Measurements from ENCODE around the gene CFAP141. TPM values are rescaled to one million over a fixed set of nuclear protein-coding genes. Genes with fewer than 3 reads are reported as not detected.

Gene CFAP141
- total RNA-seq, 6 donors from 2014 or later = 5.9 to 6.5 TPM; not detected in 4

- Histone ChIP-seq H3K27me3 (no peaks in the 10 kb centered on the region), H3K4me3 (peak overlapping the region; percentile 76 to 99 (median 90)), H3K27ac (peak overlapping the region; percentile 90 to 98 (median 94)), H3K36me3 (peaks cover 0 to 19% (median 0%) of the 10 kb centered on the region in 4 donors), H3K9me3 (no peaks in the 10 kb centered on the region), H3K4me1 (peaks cover 43 to 55% (median 48%) of the 10 kb centered on the region in 4 donors)
- DNase-seq = peak; percentile 93 to 94
- WGBS, 2 donors = 0 to 1% methylated on average over 7 to 25 of the region's 35 CpGs
- peak; percentile 84 to 88 for ATAC-seq (ENCODE audit: low FRiP score in 2 of 2)
- TF ChIP-seq CTCF (IDR thresholded peaks at IDR 0.05) (peak in 1 of 6 experiments; percentile 12), POLR2AphosphoS5 (IDR thresholded peaks at IDR 0.05) (peak; percentile 48 to 76), EP300 (IDR thresholded peaks at IDR 0.05) (no peak), POLR2A (IDR thresholded peaks at IDR 0.05) (peak in 1 of 4 donors; percentile 48)
Measured at GRCh38 chr1:154182344-154183045, 23.6 kb downstream of the CFAP141 start.

GRCh38 chr1:154181944-154182343 is 24.2 kb downstream of the CFAP141 start:
- DNase-seq (no peak), ATAC-seq (ENCODE audit: low FRiP score in 2 of 2) (no peak)
- Histone ChIP-seq H3K27me3 (no peaks in the 10 kb centered on the region), H3K4me3 (peak overlapping the region; percentile 76 to 99 (median 90)), H3K4me1 (peaks cover 49 to 60% (median 53%) of the 10 kb centered on the region in 4 donors), H3K36me3 (peaks cover 0 to 19% (median 0%) of the 10 kb centered on the region in 4 donors), H3K27ac (peak overlapping the region; percentile 90 to 98 (median 94)), H3K9me3 (no peaks in the 10 kb centered on the region)
- TF ChIP-seq CTCF (IDR thresholded peaks at IDR 0.05) (no peak), POLR2AphosphoS5 (IDR thresholded peaks at IDR 0.05) (no peak), POLR2A (IDR thresholded peaks at IDR 0.05) (no peak), EP300 (IDR thresholded peaks at IDR 0.05) (no peak)
- 0% methylated on average over 5 to 6 of the region's 6 CpGs for WGBS, 2 donors

- TF ChIP-seq EP300 (IDR thresholded peaks at IDR 0.05) (no peak), POLR2A (IDR thresholded peaks at IDR 0.05) (no peak), POLR2AphosphoS5 (IDR thresholded peaks at IDR 0.05) (no peak), CTCF (IDR thresholded peaks at IDR 0.05) (no peak)
- ATAC-seq (ENCODE audit: low FRiP score in 2 of 2) (no peak), DNase-seq (peak in 1 of 2 donors; percentile 33)
- Histone ChIP-seq H3K36me3 (peaks cover 3 to 30% (median 9%) of the 10 kb centered on the region in 4 donors), H3K4me3 (peak overlapping the region in 2 of 4 donors; percentile 17 to 76), H3K27me3 (no peaks in the 10 kb centered on the region), H3K4me1 (peaks cover 65 to 78% (median 71%) of the 10 kb centered on the region in 4 donors), H3K27ac (peak overlapping the region; percentile 45 to 98 (median 78)), H3K9me3 (no peaks in the 10 kb centered on the region)
- WGBS, 2 donors = 39 to 44% methylated on average over 3 of the region's 3 CpGs
Measured at GRCh38 chr1:154179946-154180687, 26.0 kb downstream of the CFAP141 start.

GRCh38 chr1:154178911-154179811 is 27.0 kb downstream of the CFAP141 start:
- H3K4me3 ChIP-seq = peak overlapping the region in 1 of 4 donors; percentile 76
- ATAC-seq (ENCODE audit: low FRiP score in 2 of 2) = no peak
- H3K4me1 ChIP-seq = peaks cover 65 to 78% (median 71%) of the 10 kb centered on the region in 4 donors
- H3K9me3 ChIP-seq = no peaks in the 10 kb centered on the region
- no peaks in the 10 kb centered on the region for H3K27me3 ChIP-seq
- H3K27ac ChIP-seq = peak overlapping the region; percentile 32 to 98 (median 70)
- TF ChIP-seq EP300 (IDR thresholded peaks at IDR 0.05) (no peak), POLR2AphosphoS5 (IDR thresholded peaks at IDR 0.05) (no peak), CTCF (IDR thresholded peaks at IDR 0.05) (no peak), POLR2A (IDR thresholded peaks at IDR 0.05) (no peak)
- 66% methylated on average over 10 of the region's 10 CpGs for WGBS, 2 donors
- peaks cover 3 to 39% (median 14%) of the 10 kb centered on the region in 4 donors for H3K36me3 ChIP-seq
- DNase-seq = no peak

Measured in upper lobe of left lung (tissue), 6 donors.